ENCODE data around the gene HDAC11.

The HDAC11 gene

GRCh38 chr3:13528217-13528867, 48.2 kb downstream of the HDAC11 start:
- no peak for DNase-seq

GRCh38 chr3:13529196-13530112, 49.3 kb downstream of the HDAC11 start:
- no peak for DNase-seq

- no peak for DNase-seq
These were observed 50.3 kb downstream of the HDAC11 start for GRCh38 chr3:13530241-13531009.

- DNase-seq = no peak
These were observed 52.0 kb downstream of the HDAC11 start for GRCh38 chr3:13532085-13532484.

- no peak for DNase-seq
These were observed 52.5 kb downstream of the HDAC11 start for GRCh38 chr3:13532631-13533030.

GRCh38 chr3:13533885-13534301, 53.8 kb downstream of the HDAC11 start:
- no peak for DNase-seq

GRCh38 chr3:13535526-13535875, 55.4 kb downstream of the HDAC11 start:
- DNase-seq = no peak

GRCh38 chr3:13535905-13536304, 55.8 kb downstream of the HDAC11 start:
- DNase-seq = no peak

- DNase-seq = no peak
These were observed 56.3 kb downstream of the HDAC11 start for GRCh38 chr3:13536432-13536831.

GRCh38 chr3:13536832-13537231, 56.7 kb downstream of the HDAC11 start:
- DNase-seq = no peak

- no peak for DNase-seq
These were observed 57.3 kb downstream of the HDAC11 start for GRCh38 chr3:13537244-13537908.

- DNase-seq = no peak
These were observed 57.8 kb downstream of the HDAC11 start for GRCh38 chr3:13537909-13538296.

- DNase-seq = no peak
These were observed 58.6 kb downstream of the HDAC11 start for GRCh38 chr3:13538520-13539291.

GRCh38 chr3:13539292-13539638, 59.2 kb downstream of the HDAC11 start:
- no peak for DNase-seq

GRCh38 chr3:13539671-13540070, 59.6 kb downstream of the HDAC11 start:
- no peak for DNase-seq

- DNase-seq = no peak
These were observed 60.3 kb downstream of the HDAC11 start for GRCh38 chr3:13540297-13540995.

- DNase-seq = no peak
These were observed 61.6 kb downstream of the HDAC11 start for GRCh38 chr3:13541691-13542090.

- DNase-seq = no peak
These were observed 62.0 kb downstream of the HDAC11 start for GRCh38 chr3:13542142-13542541.

GRCh38 chr3:13543253-13543652, 63.1 kb downstream of the HDAC11 start:
- no peak for DNase-seq

- peak; percentile 52 for DNase-seq
These were observed 64.3 kb downstream of the HDAC11 start for GRCh38 chr3:13544293-13544831.

- no peak for DNase-seq
These were observed 65.0 kb downstream of the HDAC11 start for GRCh38 chr3:13544951-13545651.

All from activated CD8-positive, alpha-beta memory T cell treated with anti-CD3 and anti-CD28 coated beads, Interleukin-2, amount 50 U/mL, for 4 hours (primary cell).